WTC11 (cell line): ENCODE results near the gene SLC1A3. TPM values are rescaled to one million over a fixed set of nuclear protein-coding genes. Genes with fewer than 3 reads are reported as not detected.

ENCODE experiments used
- ATAC-seq: fragments of 200-7000 bp; cut with Tn5 transposase; 2 replicates; pipeline ENCODE4 v1.10.0; 2021; ENCODE audit warnings: mild to moderate bottlenecking, moderate library complexity
- CTCF ChIA-PET: fragments of 300-600 bp; sonication (Branson Sonifier 250); formaldehyde crosslinking; loops from one replicate; lab custom pipeline; 2021; ENCODE audit warnings: antibody characterized with exemption; lab: Charles Lee
- POLR2A ChIA-PET: fragments of 350-600 bp; sonication (Branson Sonifier 250); formaldehyde crosslinking; loops from one replicate; lab custom pipeline; 2021; ENCODE audit warnings: antibody characterized with exemption; lab: Charles Lee
- DNase-seq: peaks from one replicate; pipeline ENCODE4 v3.0.0; 2021; ENCODE audit warnings: low spot score
- H3K27ac Mint-ChIP-seq: 2 replicates; pipeline ENCODE4 v1.8.0; 2021; ENCODE audit warnings: mixed read lengths
- H3K27me3 Mint-ChIP-seq: 2 replicates; pipeline ENCODE4 v1.8.0; 2021; ENCODE audit warnings: low read depth, mild to moderate bottlenecking, moderate library complexity, mixed read lengths
- H3K36me3 Mint-ChIP-seq: 2 replicates; pipeline ENCODE4 v1.8.0; 2021; ENCODE audit warnings: mixed read lengths
- H3K4me1 Mint-ChIP-seq: 2 replicates; pipeline ENCODE4 v1.8.0; 2022; ENCODE audit warnings: mixed read lengths
- H3K4me3 Mint-ChIP-seq: 2 replicates; pipeline ENCODE4 v1.8.0; 2021; ENCODE audit warnings: mild to moderate bottlenecking, moderate library complexity, mixed read lengths
- H3K9me3 Mint-ChIP-seq: 2 replicates; pipeline ENCODE4 v1.8.0; 2021; ENCODE audit warnings: mixed read lengths
- CREM ChIP-seq: sonication (generic); formaldehyde crosslinking; IDR thresholded peaks from 2 replicates; pipeline ENCODE4 v1.8.1; 2022; ENCODE audit warnings: mild to moderate bottlenecking, missing genetic modification reagents, moderate library complexity
- FOXK1 ChIP-seq: sonication (generic); formaldehyde crosslinking; IDR thresholded peaks from 2 replicates; pipeline ENCODE4 v1.8.0; 2022; ENCODE audit warnings: mild to moderate bottlenecking, moderate library complexity, missing genetic modification reagents
- GTF2I ChIP-seq: fragments of 250-450 bp; sonication (Bioruptor Pico); conservative IDR thresholded peaks from 2 replicates; pipeline ENCODE4 v1.4.0; 2021; ENCODE audit warnings: mild to moderate bottlenecking
- NFYB ChIP-seq: sonication (generic); formaldehyde crosslinking; conservative IDR thresholded peaks from 2 replicates; pipeline ENCODE4 v1.8.0; 2022; ENCODE audit warnings: low read depth, missing genetic modification reagents
- NR1H2 ChIP-seq: sonication (generic); formaldehyde crosslinking; IDR thresholded peaks from 2 replicates; pipeline ENCODE4 v1.9.0; 2021; ENCODE audit warnings: mild to moderate bottlenecking, moderate library complexity, missing genetic modification reagents
- NR3C1 ChIP-seq: sonication (generic); formaldehyde crosslinking; conservative IDR thresholded peaks from 2 replicates; pipeline ENCODE4 v1.8.1; 2023; ENCODE audit warnings: low read depth, mild to moderate bottlenecking, missing genetic modification reagents
- SOX15 ChIP-seq: fragments of 250-450 bp; sonication (Bioruptor Pico); IDR thresholded peaks from 2 replicates; pipeline ENCODE4 v1.9.0; 2021; ENCODE audit warnings: mild to moderate bottlenecking
- TEAD1 ChIP-seq: sonication (generic); formaldehyde crosslinking; IDR thresholded peaks from 2 replicates; pipeline ENCODE4 v1.8.0; 2022; ENCODE audit warnings: mild to moderate bottlenecking, missing genetic modification reagents
- ZNF423 ChIP-seq: fragments of 250-450 bp; sonication (Bioruptor Pico); IDR thresholded peaks from 2 replicates; pipeline ENCODE4 v2.1.2; 2022; ENCODE audit warnings: mild to moderate bottlenecking, moderate library complexity
- ZNF671 ChIP-seq: fragments of 250-450 bp; sonication (Bioruptor Pico); IDR thresholded peaks from 2 replicates; pipeline ENCODE4 v1.8.0; 2021; ENCODE audit warnings: mild to moderate bottlenecking
- total RNA-seq: library from RNA; stranded (reverse); gene quantifications from 3 replicates; pipeline ENCODE4 v1.2.3, GENCODE V29; 2021
- TF ChIP-seq, protein P1 (sequence below): sonication (generic); formaldehyde crosslinking; IDR thresholded peaks from 2 replicates; pipeline ENCODE4 v1.8.0; 2022; ENCODE audit warnings: mild to moderate bottlenecking, missing genetic modification reagents
- TF ChIP-seq, protein P2 (sequence below): sonication (generic); formaldehyde crosslinking; IDR thresholded peaks from 2 replicates; pipeline ENCODE4 v1.8.0; 2023; ENCODE audit warnings: missing genetic modification reagents
- TF ChIP-seq, protein P3 (sequence below): fragments of 250-450 bp; sonication (Bioruptor Pico); IDR thresholded peaks from 2 replicates; pipeline ENCODE4 v2.1.2; 2022; ENCODE audit warnings: mild to moderate bottlenecking, moderate library complexity
- TF ChIP-seq, protein P4 (sequence below): fragments of 250-450 bp; sonication (Bioruptor Pico); IDR thresholded peaks from 2 replicates; pipeline ENCODE4 v1.9.0; 2021; ENCODE audit warnings: mild to moderate bottlenecking
- TF ChIP-seq, protein P5 (sequence below): sonication (generic); formaldehyde crosslinking; IDR thresholded peaks from 2 replicates; pipeline ENCODE4 v1.8.0; 2023; ENCODE audit warnings: missing genetic modification reagents, mild to moderate bottlenecking, borderline replicate concordance
- TF ChIP-seq, protein P6 (sequence below): sonication (generic); formaldehyde crosslinking; IDR thresholded peaks from 2 replicates; pipeline ENCODE4 v1.8.1; 2022; ENCODE audit warnings: low read depth, mild to moderate bottlenecking, moderate library complexity, missing genetic modification reagents, borderline replicate concordance
- TF ChIP-seq, protein P7 (sequence below): sonication (generic); formaldehyde crosslinking; IDR thresholded peaks from 2 replicates; pipeline ENCODE4 v1.8.0; 2022; ENCODE audit warnings: mild to moderate bottlenecking, missing genetic modification reagents

The SLC1A3 gene
- total RNA-seq, 1 experiment from 2014 or later = 77.9 TPM

DNA sequence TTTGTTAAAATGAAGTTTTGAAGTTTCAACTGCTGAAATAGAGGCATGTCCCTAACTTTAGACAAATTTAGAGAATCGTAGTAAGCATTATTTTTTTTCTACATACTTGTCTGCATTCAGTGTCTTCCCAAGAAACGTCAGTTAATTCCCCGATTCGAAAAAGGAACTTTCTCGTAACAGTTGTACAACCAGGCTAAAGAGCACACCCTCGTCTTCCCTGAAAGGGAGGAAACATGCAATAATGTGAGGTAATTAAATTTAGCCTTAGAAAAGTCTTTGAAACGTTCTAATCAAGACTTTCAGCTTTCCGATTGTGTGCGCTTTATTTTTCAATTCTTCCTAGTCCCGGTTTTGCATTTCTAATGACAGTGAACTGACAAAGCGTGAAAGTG, 374 bp upstream of the SLC1A3 start:
- peaks cover 30% of the 10 kb centered on the region for H3K36me3 Mint-ChIP-seq
- ATAC-seq = no peak
- no peaks in the 10 kb centered on the region for H3K9me3 Mint-ChIP-seq
- ChIA-PET POLR2A (no interaction called here), CTCF (no interaction called here)
- peaks cover 84% of the 10 kb centered on the region for H3K4me1 Mint-ChIP-seq
- H3K4me3 Mint-ChIP-seq = peak overlapping the region; percentile 98
- DNase-seq = no peak
- no peak for TF ChIP-seq SOX15
- no peak for TF ChIP-seq NR3C1
- TF ChIP-seq, protein P1, sequence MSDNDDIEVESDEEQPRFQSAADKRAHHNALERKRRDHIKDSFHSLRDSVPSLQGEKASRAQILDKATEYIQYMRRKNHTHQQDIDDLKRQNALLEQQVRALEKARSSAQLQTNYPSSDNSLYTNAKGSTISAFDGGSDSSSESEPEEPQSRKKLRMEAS (CRISPR knock-in tag) = no peak
- no peak for TF ChIP-seq NFYB
- TF ChIP-seq ZNF423 (CRISPR knock-in tag) = no peak
- TF ChIP-seq CREM = no peak
- no peak for TF ChIP-seq FOXK1 (CRISPR knock-in tag)
- TF ChIP-seq, protein P2, sequence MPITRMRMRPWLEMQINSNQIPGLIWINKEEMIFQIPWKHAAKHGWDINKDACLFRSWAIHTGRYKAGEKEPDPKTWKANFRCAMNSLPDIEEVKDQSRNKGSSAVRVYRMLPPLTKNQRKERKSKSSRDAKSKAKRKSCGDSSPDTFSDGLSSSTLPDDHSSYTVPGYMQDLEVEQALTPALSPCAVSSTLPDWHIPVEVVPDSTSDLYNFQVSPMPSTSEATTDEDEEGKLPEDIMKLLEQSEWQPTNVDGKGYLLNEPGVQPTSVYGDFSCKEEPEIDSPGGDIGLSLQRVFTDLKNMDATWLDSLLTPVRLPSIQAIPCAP = no peak
- TF ChIP-seq ZNF671 = no peak
- TF ChIP-seq, protein P3, sequence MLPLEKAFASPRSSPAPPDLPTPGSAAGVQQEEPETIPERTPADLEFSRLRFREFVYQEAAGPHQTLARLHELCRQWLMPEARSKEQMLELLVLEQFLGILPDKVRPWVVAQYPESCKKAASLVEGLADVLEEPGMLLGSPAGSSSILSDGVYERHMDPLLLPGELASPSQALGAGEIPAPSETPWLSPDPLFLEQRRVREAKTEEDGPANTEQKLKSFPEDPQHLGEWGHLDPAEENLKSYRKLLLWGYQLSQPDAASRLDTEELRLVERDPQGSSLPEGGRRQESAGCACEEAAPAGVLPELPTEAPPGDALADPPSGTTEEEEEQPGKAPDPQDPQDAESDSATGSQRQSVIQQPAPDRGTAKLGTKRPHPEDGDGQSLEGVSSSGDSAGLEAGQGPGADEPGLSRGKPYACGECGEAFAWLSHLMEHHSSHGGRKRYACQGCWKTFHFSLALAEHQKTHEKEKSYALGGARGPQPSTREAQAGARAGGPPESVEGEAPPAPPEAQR (CRISPR knock-in tag) = no peak
- TF ChIP-seq, protein P4, sequence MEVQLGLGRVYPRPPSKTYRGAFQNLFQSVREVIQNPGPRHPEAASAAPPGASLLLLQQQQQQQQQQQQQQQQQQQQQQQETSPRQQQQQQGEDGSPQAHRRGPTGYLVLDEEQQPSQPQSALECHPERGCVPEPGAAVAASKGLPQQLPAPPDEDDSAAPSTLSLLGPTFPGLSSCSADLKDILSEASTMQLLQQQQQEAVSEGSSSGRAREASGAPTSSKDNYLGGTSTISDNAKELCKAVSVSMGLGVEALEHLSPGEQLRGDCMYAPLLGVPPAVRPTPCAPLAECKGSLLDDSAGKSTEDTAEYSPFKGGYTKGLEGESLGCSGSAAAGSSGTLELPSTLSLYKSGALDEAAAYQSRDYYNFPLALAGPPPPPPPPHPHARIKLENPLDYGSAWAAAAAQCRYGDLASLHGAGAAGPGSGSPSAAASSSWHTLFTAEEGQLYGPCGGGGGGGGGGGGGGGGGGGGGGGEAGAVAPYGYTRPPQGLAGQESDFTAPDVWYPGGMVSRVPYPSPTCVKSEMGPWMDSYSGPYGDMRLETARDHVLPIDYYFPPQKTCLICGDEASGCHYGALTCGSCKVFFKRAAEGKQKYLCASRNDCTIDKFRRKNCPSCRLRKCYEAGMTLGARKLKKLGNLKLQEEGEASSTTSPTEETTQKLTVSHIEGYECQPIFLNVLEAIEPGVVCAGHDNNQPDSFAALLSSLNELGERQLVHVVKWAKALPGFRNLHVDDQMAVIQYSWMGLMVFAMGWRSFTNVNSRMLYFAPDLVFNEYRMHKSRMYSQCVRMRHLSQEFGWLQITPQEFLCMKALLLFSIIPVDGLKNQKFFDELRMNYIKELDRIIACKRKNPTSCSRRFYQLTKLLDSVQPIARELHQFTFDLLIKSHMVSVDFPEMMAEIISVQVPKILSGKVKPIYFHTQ (CRISPR knock-in tag) = no peak
- TF ChIP-seq GTF2I = no peak
- TF ChIP-seq, protein P5, sequence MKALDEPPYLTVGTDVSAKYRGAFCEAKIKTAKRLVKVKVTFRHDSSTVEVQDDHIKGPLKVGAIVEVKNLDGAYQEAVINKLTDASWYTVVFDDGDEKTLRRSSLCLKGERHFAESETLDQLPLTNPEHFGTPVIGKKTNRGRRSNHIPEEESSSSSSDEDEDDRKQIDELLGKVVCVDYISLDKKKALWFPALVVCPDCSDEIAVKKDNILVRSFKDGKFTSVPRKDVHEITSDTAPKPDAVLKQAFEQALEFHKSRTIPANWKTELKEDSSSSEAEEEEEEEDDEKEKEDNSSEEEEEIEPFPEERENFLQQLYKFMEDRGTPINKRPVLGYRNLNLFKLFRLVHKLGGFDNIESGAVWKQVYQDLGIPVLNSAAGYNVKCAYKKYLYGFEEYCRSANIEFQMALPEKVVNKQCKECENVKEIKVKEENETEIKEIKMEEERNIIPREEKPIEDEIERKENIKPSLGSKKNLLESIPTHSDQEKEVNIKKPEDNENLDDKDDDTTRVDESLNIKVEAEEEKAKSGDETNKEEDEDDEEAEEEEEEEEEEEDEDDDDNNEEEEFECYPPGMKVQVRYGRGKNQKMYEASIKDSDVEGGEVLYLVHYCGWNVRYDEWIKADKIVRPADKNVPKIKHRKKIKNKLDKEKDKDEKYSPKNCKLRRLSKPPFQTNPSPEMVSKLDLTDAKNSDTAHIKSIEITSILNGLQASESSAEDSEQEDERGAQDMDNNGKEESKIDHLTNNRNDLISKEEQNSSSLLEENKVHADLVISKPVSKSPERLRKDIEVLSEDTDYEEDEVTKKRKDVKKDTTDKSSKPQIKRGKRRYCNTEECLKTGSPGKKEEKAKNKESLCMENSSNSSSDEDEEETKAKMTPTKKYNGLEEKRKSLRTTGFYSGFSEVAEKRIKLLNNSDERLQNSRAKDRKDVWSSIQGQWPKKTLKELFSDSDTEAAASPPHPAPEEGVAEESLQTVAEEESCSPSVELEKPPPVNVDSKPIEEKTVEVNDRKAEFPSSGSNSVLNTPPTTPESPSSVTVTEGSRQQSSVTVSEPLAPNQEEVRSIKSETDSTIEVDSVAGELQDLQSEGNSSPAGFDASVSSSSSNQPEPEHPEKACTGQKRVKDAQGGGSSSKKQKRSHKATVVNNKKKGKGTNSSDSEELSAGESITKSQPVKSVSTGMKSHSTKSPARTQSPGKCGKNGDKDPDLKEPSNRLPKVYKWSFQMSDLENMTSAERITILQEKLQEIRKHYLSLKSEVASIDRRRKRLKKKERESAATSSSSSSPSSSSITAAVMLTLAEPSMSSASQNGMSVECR (CRISPR knock-in tag) = no peak
- no peak for TF ChIP-seq NR1H2 (CRISPR knock-in tag)
- no peak for TF ChIP-seq TEAD1
- TF ChIP-seq, protein P6, sequence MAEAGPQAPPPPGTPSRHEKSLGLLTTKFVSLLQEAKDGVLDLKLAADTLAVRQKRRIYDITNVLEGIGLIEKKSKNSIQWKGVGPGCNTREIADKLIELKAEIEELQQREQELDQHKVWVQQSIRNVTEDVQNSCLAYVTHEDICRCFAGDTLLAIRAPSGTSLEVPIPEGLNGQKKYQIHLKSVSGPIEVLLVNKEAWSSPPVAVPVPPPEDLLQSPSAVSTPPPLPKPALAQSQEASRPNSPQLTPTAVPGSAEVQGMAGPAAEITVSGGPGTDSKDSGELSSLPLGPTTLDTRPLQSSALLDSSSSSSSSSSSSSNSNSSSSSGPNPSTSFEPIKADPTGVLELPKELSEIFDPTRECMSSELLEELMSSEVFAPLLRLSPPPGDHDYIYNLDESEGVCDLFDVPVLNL = no peak
- TF ChIP-seq, protein P7, sequence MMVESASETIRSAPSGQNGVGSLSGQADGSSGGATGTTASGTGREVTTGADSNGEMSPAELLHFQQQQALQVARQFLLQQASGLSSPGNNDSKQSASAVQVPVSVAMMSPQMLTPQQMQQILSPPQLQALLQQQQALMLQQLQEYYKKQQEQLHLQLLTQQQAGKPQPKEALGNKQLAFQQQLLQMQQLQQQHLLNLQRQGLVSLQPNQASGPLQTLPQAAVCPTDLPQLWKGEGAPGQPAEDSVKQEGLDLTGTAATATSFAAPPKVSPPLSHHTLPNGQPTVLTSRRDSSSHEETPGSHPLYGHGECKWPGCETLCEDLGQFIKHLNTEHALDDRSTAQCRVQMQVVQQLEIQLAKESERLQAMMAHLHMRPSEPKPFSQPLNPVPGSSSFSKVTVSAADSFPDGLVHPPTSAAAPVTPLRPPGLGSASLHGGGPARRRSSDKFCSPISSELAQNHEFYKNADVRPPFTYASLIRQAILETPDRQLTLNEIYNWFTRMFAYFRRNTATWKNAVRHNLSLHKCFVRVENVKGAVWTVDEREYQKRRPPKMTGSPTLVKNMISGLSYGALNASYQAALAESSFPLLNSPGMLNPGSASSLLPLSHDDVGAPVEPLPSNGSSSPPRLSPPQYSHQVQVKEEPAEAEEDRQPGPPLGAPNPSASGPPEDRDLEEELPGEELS (CRISPR knock-in tag) = no peak
- peak overlapping the region; percentile 95 for H3K27ac Mint-ChIP-seq
- H3K27me3 Mint-ChIP-seq = no peaks in the 10 kb centered on the region
